DND-41 (cell line): ENCODE measurements around the gene OTUD4.

Experiments used
- CTCF ChIP-seq: IDR thresholded peaks from 2 replicates; pipeline ENCODE4 v1.5.1; 2012; ENCODE audit warnings: borderline replicate concordance, low read length, moderate library complexity, mild to moderate bottlenecking; ENCODE audit not compliant: poor library complexity, severe bottlenecking; ENCODE audit errors: extremely low read depth
- EZH2 ChIP-seq: IDR thresholded peaks from 3 replicates; pipeline ENCODE4 v1.6.1; 2012; ENCODE audit warnings: borderline replicate concordance, low read depth, mild to moderate bottlenecking, moderate library complexity, low read length, inconsistent platforms; ENCODE audit not compliant: severe bottlenecking

GRCh38 chr4:145195167-145195952 is 15.0 kb upstream of the OTUD4 start:
- TF ChIP-seq CTCF (no peak), EZH2 (no peak)
